COR-L47 (cell line): ENCODE results near the gene SLC1A7.

Experiments
- DNase-seq: peaks from one replicate; lab custom pipeline; 2025; lab: John Stamatoyannopoulos, UW

SLC1A7 gene

GRCh38 chr1:53133261-53134041 is 9.0 kb downstream of the SLC1A7 start:
- DNase-seq, result no peak

- DNase-seq, result no peak
Observed at GRCh38 chr1:53132176-53132575, 10.3 kb downstream of the SLC1A7 start.

- DNase-seq, result no peak
Observed at GRCh38 chr1:53131590-53131938, 10.9 kb downstream of the SLC1A7 start.

GRCh38 chr1:53130878-53131589 is 11.4 kb downstream of the SLC1A7 start:
- no peak for DNase-seq

- DNase-seq, result no peak
Observed at GRCh38 chr1:53130598-53130877, 11.9 kb downstream of the SLC1A7 start.

- DNase-seq, result no peak
Observed at GRCh38 chr1:53129891-53130597, 12.4 kb downstream of the SLC1A7 start.

- no peak for DNase-seq
Observed at GRCh38 chr1:53128401-53128800, 14.0 kb downstream of the SLC1A7 start.

- DNase-seq, result no peak
Observed at GRCh38 chr1:53127546-53127945, 14.9 kb downstream of the SLC1A7 start.

- DNase-seq, result no peak
Observed at GRCh38 chr1:53126495-53126894, 15.9 kb downstream of the SLC1A7 start.

GRCh38 chr1:53125623-53126360 is 16.6 kb downstream of the SLC1A7 start:
- DNase-seq, result no peak

- no peak for DNase-seq
Observed at GRCh38 chr1:53125122-53125521, 17.3 kb downstream of the SLC1A7 start.

GRCh38 chr1:53123453-53124140 is 18.8 kb downstream of the SLC1A7 start:
- no peak for DNase-seq

- DNase-seq, result no peak
Observed at GRCh38 chr1:53122961-53123413, 19.5 kb downstream of the SLC1A7 start.

- DNase-seq, result no peak
Observed at GRCh38 chr1:53122201-53122885, 20.1 kb downstream of the SLC1A7 start.

- peak; percentile 74 for DNase-seq
Observed at GRCh38 chr1:53121319-53122172, 20.9 kb downstream of the SLC1A7 start.

- DNase-seq, result no peak
Observed at GRCh38 chr1:53120659-53121058, 21.8 kb downstream of the SLC1A7 start.

GRCh38 chr1:53117836-53118235 is 24.6 kb downstream of the SLC1A7 start:
- no peak for DNase-seq

GRCh38 chr1:53116933-53117600 is 25.4 kb downstream of the SLC1A7 start:
- DNase-seq, result no peak

GRCh38 chr1:53116307-53116810 is 26.1 kb downstream of the SLC1A7 start:
- no peak for DNase-seq
